K562 (cell line): ENCODE data around the gene PGLYRP1. TPM values are rescaled to one million over a fixed set of nuclear protein-coding genes. Genes with fewer than 3 reads are reported as not detected.

Experiments
- ATAC-seq: fragments of 200-7000 bp; cut with Tn5 transposase; 3 replicates; pipeline ENCODE4 v1.9.1; 2020; ENCODE audit warnings: moderate library complexity
- BruUV-seq: library from RNA; stranded (reverse); fragments of 400-500 nt; replicated peaks from 2 replicates; lab custom pipeline; 2021; lab: Mats Ljungman, UMichigan
- CTCF ChIA-PET: fragments of 300-600 bp; formaldehyde crosslinking; extraction: SDS; loops from one replicate; lab custom pipeline; 2021; ENCODE audit warnings: low intra/inter-chr PET ratio; lab: Yijun Ruan, JAX
- POLR2A ChIA-PET: fragments of 300-600, 350-650 bp; sonication (Branson Sonifier 250); formaldehyde crosslinking; extraction: SDS; loops from one replicate; lab custom pipeline; 2021; ENCODE audit warnings: antibody characterized with exemption, inconsistent platforms; lab: Yijun Ruan, JAX
- DNase-seq, 4 experiments: peaks; one replicate each; pipeline versions ENCODE4 v3.0.0 to v3.0.0-alpha.2; 2011 to 2018; ENCODE audit warnings: low spot score in 3 of 4, mixed read lengths in 3 of 4; ENCODE audit errors: extremely low read depth in 1 of 4
- FAIRE-seq: peaks from 2 replicates; lab custom pipeline; 2011; peaks lifted over from hg19 to GRCh38; lab: Jason Lieb, UNC
- H2AFZ ChIP-seq: 2 replicates; pipeline ENCODE4 v1.6.0; 2011; ENCODE audit warnings: low read depth, low read length, control low read depth, inconsistent platforms
- H3K27ac ChIP-seq: fragments of 200-600 bp; 3 replicates; pipeline ENCODE4 v1.8.0; 2011; ENCODE audit warnings: low read depth, mild to moderate bottlenecking, control low read depth, inconsistent platforms, low read length, moderate library complexity, mixed read lengths; ENCODE audit errors: extremely low read depth
- H3K27me3 ChIP-seq, 2 experiments: fragments of 300-600 bp in 1 of 2; 2 replicates in 1 of 2; 3 replicates in 1 of 2; pipeline versions ENCODE4 v1.6.0 to v1.8.0; 2011; ENCODE audit warnings: inconsistent platforms in 2 of 2, low read length in 2 of 2, mild to moderate bottlenecking in 1 of 2, mixed read lengths in 1 of 2, moderate library complexity in 1 of 2; ENCODE audit not compliant: control insufficient read depth in 2 of 2, insufficient read depth in 2 of 2
- H3K36me3 ChIP-seq: fragments of 300-600 bp; 3 replicates; pipeline ENCODE4 v1.8.0; 2011; ENCODE audit warnings: mild to moderate bottlenecking, low read length, inconsistent platforms; ENCODE audit not compliant: control insufficient read depth, insufficient read depth
- H3K4me1 ChIP-seq, 2 experiments: fragments of 200-600 bp in 1 of 2; replicated peaks in 1 of 2; 2 replicates in 1 of 2; 3 replicates in 1 of 2; pipeline versions ENCODE4 v1.5.1 to v1.8.0; 2011; ENCODE audit warnings: inconsistent platforms in 2 of 2, low read length in 2 of 2, mild to moderate bottlenecking in 1 of 2, mixed read lengths in 1 of 2, moderate library complexity in 1 of 2; ENCODE audit not compliant: control insufficient read depth in 2 of 2, insufficient read depth in 2 of 2
- H3K4me2 ChIP-seq: 2 replicates; pipeline ENCODE4 v1.6.1; 2011; ENCODE audit warnings: low read length, control low read depth, inconsistent platforms, mixed read lengths; ENCODE audit not compliant: insufficient read depth
- H3K4me3 ChIP-seq: fragments of 200-600 bp; sonication (generic), shearing (Covaris generic); 2 replicates; pipeline ENCODE4 v1.5.1; 2016; ENCODE audit warnings: control low read depth, inconsistent platforms
- H3K79me2 ChIP-seq: fragments of 200-600 bp; 3 replicates; pipeline ENCODE4 v1.8.0; 2011; ENCODE audit warnings: low read length, inconsistent platforms; ENCODE audit not compliant: control insufficient read depth, insufficient read depth
- H3K9ac ChIP-seq, 2 experiments: 2 replicates each; pipeline versions ENCODE4 v1.6.0 to v1.6.1; 2011; ENCODE audit warnings: low read depth in 2 of 2, low read length in 2 of 2, control low read depth in 1 of 2, inconsistent platforms in 1 of 2, mild to moderate bottlenecking in 1 of 2, mixed read lengths in 1 of 2; ENCODE audit not compliant: insufficient read depth in 1 of 2
- H3K9me1 ChIP-seq: one replicate; pipeline ENCODE4 v1.6.0; 2011; ENCODE audit warnings: inconsistent platforms, mild to moderate bottlenecking, low read length, moderate library complexity; ENCODE audit not compliant: control insufficient read depth, insufficient read depth
- H3K9me3 ChIP-seq: replicated peaks from 2 replicates; pipeline ENCODE4 v1.5.1; 2011; ENCODE audit warnings: low read depth, low read length, inconsistent platforms; ENCODE audit not compliant: control insufficient read depth, insufficient read depth
- H4K20me1 ChIP-seq: replicated peaks from 2 replicates; pipeline ENCODE4 v1.6.1; 2011; ENCODE audit warnings: low read length, inconsistent platforms, mixed read lengths; ENCODE audit not compliant: control insufficient read depth, insufficient read depth
- NKRF ChIP-seq: fragments of 450-650 bp; IDR thresholded peaks from 2 replicates; pipeline ENCODE4 v1.6.1; 2016; ENCODE audit warnings: borderline replicate concordance
- POLR2G ChIP-seq: fragments of 200-400 bp; formaldehyde crosslinking; IDR thresholded peaks from 2 replicates; pipeline ENCODE4 v1.6.1; 2017; ENCODE audit warnings: low read depth, mild to moderate bottlenecking, antibody characterized with exemption, low read length, moderate library complexity
- ZNF695 ChIP-seq: fragments of 450-650 bp; formaldehyde crosslinking; IDR thresholded peaks from 2 replicates; pipeline ENCODE4 v1.4.0; 2020; ENCODE audit warnings: mild to moderate bottlenecking, moderate library complexity
- WGBS: fragments of 100-300 bp; shearing (Covaris generic); methylation state at CpG from one replicate; pipeline ENCODE4 v1.1.6; 2016; ENCODE audit warnings: low coverage, mixed read lengths; ENCODE audit not compliant: insufficient coverage; ENCODE audit errors: missing lambda C conversion rate; 5-methylcytosine and 5-hydroxymethylcytosine counted together
- in situ Hi-C: fragments of 300-500 bp; cut with MboI; formaldehyde crosslinking; loops from 4 replicates; pipeline ENCODE4 v1.15.0; 2018; ENCODE audit warnings: inconsistent platforms, mixed read lengths
- intact Hi-C: fragments of 100-400 bp; cut with micrococcal nuclease; formaldehyde crosslinking; loops from 2 replicates; pipeline ENCODE4 v1.14.2; 2022
- polyA plus RNA-seq, 8 experiments: library from polyadenylated mRNA; depleted of rRNA in 4 of 8; stranded (reverse) in 5 of 8; unstranded in 3 of 8; fragments of >200 nt; fragmentation: Nextera tagmentation in 2 of 8; fragmentation: Illumina TruSeq in 1 of 8; extraction: Ambion mirVana in 2 of 8; extraction: Trizol in 1 of 8; gene quantifications; 2 replicates each; pipeline versions ENCODE4 v1.2.1 to v1.2.3, GENCODE V29; 2011 to 2014; ENCODE audit warnings: inconsistent platforms in 1 of 8, missing spikeins in 1 of 8
- total RNA-seq, 7 experiments: library from RNA; depleted of rRNA in 6 of 7; stranded (reverse); fragments of >200 nt in 6 of 7; fragmentation: Illumina TruSeq in 2 of 7; extraction: Trizol in 2 of 7; gene quantifications; 2 replicates each; pipeline versions ENCODE4 v1.2.1 to v1.2.3, GENCODE V29; 2011 to 2021; ENCODE audit warnings: low replicate concordance in 1 of 7

PGLYRP1 gene
- total and polyA plus RNA-seq, 9 of the 15 experiments (the other 6 are each of a cell fraction or from before 2014, with no cell fraction given) = not detected

- Histone ChIP-seq H3K4me2 (no peak overlapping the region), H3K9me1 (no peaks in the 10 kb centered on the region), H3K27me3 (peaks cover 2 to 31% of the 10 kb centered on the region in 2 experiments; a peak in 2 of 5 replicates), H3K9me3 (no peaks in the 10 kb centered on the region), H3K4me1 (no peaks in the 10 kb centered on the region), H3K36me3 (no peaks in the 10 kb centered on the region), H2AFZ (no peak overlapping the region), H3K27ac (no peak overlapping the region), H3K4me3 (no peak overlapping the region), H4K20me1 (no peaks in the 10 kb centered on the region), H3K9ac (no peak overlapping the region), H3K79me2 (no peaks in the 10 kb centered on the region)
- DNase-seq (no peak), FAIRE-seq (no peak), ATAC-seq (no peak)
- POLR2A ChIA-PET = interaction anchor here (0.7 to 1.5 kb wide), 3 partner anchors 18 to 249 kb away, joined by 3 to 4 read pairs (median 3); no protein-coding TSS in a partner anchor
- CTCF ChIA-PET = no interaction called here
- TF ChIP-seq NKRF (no peak), POLR2G (0 out of 2 replicates have a peak, but pooled peaks have one; percentile 13), ZNF695 (no peak)
- intact Hi-C loops = no loop called here
- WGBS = 4% methylated on average over 9 of the region's 11 CpGs
- in situ Hi-C loops = no loop called here
- BruUV-seq = no TSS peak
These were observed 10.5 kb upstream of the PGLYRP1 start for GRCh38 chr19:46033401-46033800.
